HG03378 (cell line): ENCODE results near the gene PCYT1A.
"Not testable (repeated sequence)": the region's sequence is repeated elsewhere in the genome, so short reads cannot be mapped to it uniquely, and the experiment has no call there.

Experiments
- ATAC-seq: cut with Tn5 transposase; IDR thresholded peaks from one replicate; pipeline ENCODE4 v1.9.1; 2021; ENCODE audit warnings: mild to moderate bottlenecking, moderate library complexity; ENCODE audit not compliant: unreplicated experiment

Gene PCYT1A

GRCh38 chr3:196288141-196288460 is 575 bp upstream of the PCYT1A start:
- ATAC-seq, result peak; percentile 5

- ATAC-seq, result no peak
Measured at GRCh38 chr3:196287090-196287439, 461 bp downstream of the PCYT1A start.

GRCh38 chr3:196284396-196284795 is 3.1 kb downstream of the PCYT1A start:
- no peak for ATAC-seq

GRCh38 chr3:196281962-196282361 is 5.6 kb downstream of the PCYT1A start:
- ATAC-seq, result no peak

GRCh38 chr3:196280689-196281440 is 6.7 kb downstream of the PCYT1A start:
- ATAC-seq, result no peak

GRCh38 chr3:196275126-196275525 is 12.4 kb downstream of the PCYT1A start:
- no peak for ATAC-seq

GRCh38 chr3:196274585-196274984 is 12.9 kb downstream of the PCYT1A start:
- peak; percentile 87 for ATAC-seq

GRCh38 chr3:196273655-196274054 is 13.9 kb downstream of the PCYT1A start:
- no peak for ATAC-seq

GRCh38 chr3:196272826-196273225 is 14.7 kb downstream of the PCYT1A start:
- ATAC-seq, result no peak

GRCh38 chr3:196270499-196270898 is 17.0 kb downstream of the PCYT1A start:
- ATAC-seq, result no peak

- ATAC-seq, result no peak
Measured at GRCh38 chr3:196268284-196269163, 19.0 kb downstream of the PCYT1A start.

- no peak for ATAC-seq
Measured at GRCh38 chr3:196263819-196264218, 23.7 kb downstream of the PCYT1A start.

GRCh38 chr3:196260784-196261183 is 26.7 kb downstream of the PCYT1A start:
- ATAC-seq, result no peak

GRCh38 chr3:196255776-196256175 is 31.8 kb downstream of the PCYT1A start:
- ATAC-seq, result no peak

- no peak for ATAC-seq
Measured at GRCh38 chr3:196254376-196255283, 32.9 kb downstream of the PCYT1A start.

- ATAC-seq, result no peak
Measured at GRCh38 chr3:196251918-196252317, 35.6 kb downstream of the PCYT1A start.

- ATAC-seq, result no peak
Measured at GRCh38 chr3:196246612-196247308, 40.8 kb downstream of the PCYT1A start.

GRCh38 chr3:196244166-196244565 is 43.4 kb downstream of the PCYT1A start:
- not testable (repeated sequence) for ATAC-seq

- no peak for ATAC-seq
Measured at GRCh38 chr3:196241704-196242103, 45.8 kb downstream of the PCYT1A start.

GRCh38 chr3:196240424-196240823 is 47.1 kb downstream of the PCYT1A start:
- no peak for ATAC-seq
